HG03175 (cell line): ENCODE results near the gene ACOX3.
"Not testable (repeated sequence)": the region's sequence is repeated elsewhere in the genome, so short reads cannot be mapped to it uniquely, and the experiment has no call there.

Source experiments
- ATAC-seq: cut with Tn5 transposase; IDR thresholded peaks from one replicate; pipeline ENCODE4 v1.9.1; 2021; ENCODE audit warnings: mild to moderate bottlenecking, moderate library complexity; ENCODE audit not compliant: unreplicated experiment

The ACOX3 gene

DNA sequence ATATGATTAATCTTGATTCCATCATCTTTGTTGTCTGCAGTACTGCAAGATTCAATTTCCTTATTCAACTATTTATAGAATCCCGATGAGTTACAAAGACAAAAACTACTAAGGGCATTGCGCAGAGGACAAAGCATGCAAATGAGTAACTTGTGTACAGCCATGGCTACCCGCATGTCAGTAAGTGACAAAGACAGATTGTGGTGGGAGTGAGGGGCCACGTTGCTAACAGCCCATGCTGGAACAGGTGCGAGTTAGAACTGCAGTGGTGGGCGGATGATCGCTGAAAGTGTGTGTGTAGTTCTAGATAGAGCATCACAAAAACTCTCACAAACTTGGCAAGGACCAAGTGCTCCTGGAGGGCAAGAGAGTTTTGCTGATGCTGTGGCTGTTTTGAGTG, 49.5 kb downstream of the ACOX3 start:
- no peak for ATAC-seq

DNA sequence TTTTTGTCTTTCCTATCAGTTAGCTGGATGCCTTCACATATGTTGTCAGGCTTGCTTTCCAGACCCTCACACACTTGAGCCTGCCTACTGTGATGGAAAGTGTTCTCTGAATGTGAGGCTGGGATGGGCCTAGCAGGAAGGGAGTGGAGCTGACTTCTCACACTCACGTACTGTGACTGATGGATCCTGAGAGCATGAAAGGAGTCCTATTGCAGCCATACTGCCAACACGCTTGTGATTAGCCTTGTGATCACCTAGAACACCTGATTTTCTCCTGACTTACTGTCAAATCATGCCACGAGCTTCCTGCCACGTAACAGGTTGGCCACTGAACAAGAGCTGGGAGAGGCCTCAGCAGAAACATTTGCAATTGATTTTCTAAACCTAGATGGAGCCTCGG, 49.9 kb downstream of the ACOX3 start:
- no peak for ATAC-seq

DNA sequence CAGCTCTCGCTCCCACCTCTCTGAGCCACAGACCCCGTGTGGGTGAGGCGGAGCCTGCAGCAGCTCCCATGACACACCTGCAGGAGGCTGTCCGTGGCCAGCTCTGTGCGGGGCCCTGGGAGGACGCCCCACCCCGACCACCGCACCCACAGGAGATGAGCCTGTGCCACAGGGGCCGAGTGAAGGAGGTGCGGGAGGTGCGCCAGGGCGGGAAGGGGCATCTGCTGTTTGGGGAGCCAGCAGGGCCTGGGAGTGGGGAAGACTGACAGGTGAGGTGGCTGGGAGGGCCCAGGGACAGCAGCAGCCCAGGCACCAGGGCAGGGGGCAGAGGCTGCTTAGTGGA, 52.0 kb downstream of the ACOX3 start:
- ATAC-seq, result no peak

DNA sequence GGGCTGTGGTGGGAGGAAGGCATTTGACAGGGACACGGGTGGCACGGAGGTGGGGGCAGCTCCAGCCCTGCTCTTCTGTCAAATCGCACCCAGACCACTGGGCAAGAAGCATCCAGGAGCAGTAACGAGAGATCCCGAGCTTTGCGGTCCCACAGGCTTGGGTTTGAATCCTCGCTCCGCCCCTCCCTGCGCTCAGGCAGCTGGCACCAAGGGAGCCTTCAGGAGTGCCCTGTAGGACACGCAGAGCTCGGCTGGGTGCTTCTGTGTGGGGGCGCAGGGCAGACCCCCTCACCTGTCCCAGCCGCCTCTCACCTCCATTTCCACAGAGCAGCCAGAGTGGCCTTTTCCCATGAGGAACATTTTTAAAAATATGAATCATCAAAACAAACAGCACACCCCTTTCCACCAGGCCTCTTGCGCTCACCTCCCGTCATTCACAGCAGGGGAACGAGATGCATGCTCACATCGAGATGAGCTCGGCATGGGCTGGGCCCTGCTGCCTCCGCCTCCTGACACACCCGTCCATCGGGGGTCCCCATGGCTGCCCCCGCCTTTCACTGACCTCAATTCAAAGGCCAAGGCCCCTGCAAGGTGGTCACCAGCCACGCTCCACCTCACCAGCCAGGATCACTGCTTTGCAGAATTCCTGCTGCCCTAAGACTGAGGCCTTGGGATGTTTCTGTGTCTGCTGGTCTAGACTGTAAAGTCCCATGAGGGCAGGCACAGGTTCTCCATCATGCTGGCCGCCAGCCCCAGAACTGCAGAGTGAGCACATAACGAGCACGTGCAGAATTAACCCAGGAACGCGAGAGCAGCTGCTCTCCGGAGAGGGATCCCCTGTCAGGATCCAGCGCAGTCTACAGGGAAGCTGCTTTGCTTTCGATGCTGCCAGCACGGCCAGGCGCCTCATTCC, 52.7 kb downstream of the ACOX3 start:
- ATAC-seq, result no peak

DNA sequence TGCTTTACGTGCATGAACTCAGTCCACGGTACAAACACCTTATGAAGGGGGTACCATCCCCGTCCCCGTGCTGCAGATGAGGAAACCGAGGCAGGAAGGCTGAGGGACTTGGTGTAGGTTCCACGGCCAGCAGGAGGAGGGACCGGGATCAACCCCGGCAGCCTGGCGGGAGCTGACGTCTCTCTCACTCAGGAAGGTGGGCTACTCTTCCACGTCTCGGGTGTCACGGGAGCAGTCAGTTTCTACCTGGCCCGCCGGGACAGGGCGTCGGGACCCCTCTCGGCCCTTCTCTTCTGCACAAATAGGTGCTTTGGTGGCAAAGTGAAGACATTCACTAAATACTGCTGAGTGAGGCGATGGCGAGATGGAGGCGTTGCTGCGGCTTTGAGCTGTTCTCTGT, 53.3 kb downstream of the ACOX3 start:
- ATAC-seq, result no peak

DNA sequence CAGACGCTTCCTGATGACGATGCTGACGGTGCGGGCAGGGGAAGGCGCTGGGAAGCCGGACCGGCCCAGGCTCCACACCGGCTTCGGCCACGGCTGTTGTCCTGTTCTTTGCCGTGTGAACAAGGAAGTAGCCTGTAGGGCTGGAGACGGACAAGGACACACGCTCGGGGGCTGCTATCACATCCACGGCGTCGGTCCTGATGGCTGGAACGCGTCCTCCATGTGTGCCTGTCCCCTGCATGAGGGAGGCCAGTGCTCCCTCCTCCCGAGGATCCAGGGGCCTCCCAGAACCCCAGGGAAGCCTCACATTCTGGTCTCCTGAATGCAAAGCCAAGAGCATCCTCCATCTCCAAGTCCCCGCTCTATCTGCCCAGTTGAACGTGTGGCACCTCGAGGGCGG, 53.8 kb downstream of the ACOX3 start:
- ATAC-seq, result no peak

DNA sequence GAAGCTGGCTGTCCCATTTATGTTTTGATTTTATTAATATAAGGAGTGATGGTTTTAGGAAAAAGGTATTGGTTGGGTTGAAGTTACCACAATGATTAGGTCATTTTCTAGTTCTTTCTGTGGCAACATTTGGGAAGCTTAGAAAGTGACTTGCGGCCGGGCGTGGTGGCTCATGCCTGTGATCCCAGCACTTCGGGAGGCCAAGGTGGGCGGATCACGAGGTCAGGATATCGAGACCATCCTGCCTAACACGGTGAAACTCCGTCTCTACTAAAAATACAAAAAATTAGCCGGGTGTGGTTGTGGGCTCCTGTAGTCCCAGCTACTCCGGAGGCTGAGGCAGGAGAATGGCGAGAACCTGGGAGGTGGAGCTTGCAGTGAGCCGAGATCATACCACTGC, 54.4 kb downstream of the ACOX3 start:
- ATAC-seq, result not testable (repeated sequence)

DNA sequence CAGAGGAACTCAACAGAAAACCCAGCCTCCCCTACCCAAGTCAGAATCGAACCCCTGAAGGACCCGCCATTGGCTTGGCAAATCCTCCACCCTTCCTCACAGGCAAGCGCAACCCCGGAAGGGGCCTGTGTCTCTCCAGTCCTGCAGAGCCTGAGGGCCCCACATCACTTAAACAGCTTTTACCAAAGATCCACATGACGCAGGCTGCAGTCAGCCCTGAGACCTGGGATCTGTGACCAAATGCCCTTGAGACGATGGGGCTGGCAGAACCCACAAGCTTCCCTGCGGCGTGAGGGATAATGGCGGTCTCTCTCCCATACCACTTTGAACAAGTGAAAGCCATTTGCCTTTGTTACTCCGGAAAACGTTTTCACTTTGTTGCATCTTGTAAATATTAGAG, 54.9 kb downstream of the ACOX3 start:
- ATAC-seq, result no peak

DNA sequence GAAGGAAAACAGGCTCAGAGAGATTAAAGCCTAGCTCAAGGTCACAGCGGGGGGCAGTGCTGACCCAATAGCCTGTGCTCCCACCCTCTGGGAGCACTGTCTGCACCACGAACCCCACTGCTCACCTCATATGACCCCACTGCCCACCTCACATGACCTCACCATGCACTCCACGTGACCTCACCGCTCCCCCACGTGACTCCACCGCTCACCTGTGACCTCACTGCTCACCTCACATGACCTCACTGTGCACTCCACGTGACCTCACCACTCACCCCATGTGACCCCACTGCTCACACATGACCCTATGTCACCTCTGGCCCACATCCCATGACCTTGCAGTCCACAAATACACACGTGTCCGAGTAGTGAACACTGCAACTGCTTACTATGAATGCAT, 55.4 kb downstream of the ACOX3 start:
- no peak for ATAC-seq

DNA sequence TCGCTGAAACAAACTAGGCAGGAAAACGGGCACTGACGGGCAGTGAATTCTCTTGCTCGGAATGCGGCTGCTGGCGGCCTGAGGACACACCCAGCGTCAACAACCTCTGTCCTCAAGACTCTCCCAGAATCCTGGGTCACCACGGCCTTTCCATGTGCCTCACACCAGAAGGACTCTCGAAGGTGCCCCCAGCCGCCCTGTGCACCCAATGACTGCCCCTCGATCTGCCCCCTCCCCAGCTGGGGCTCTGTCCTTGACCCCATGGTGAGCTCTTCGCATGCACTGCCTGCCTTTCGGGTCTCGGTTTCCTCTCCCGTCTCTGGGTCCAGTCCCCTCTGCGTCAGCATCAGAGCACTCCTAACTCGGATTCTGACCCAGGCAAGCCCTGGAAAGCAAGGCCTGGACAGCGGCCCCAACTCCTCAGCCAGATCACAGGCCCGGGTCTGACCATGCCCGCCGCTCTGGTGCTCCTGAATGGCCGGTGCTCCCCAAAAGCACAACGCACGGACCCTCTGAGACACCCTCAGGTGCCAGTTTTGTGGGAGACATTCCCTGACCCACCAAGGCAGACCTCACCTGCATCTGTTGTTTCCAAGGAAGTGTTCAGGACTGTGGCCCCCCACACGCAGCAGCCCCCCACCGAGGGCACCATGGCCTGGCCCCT, 56.0 kb downstream of the ACOX3 start:
- no peak for ATAC-seq

DNA sequence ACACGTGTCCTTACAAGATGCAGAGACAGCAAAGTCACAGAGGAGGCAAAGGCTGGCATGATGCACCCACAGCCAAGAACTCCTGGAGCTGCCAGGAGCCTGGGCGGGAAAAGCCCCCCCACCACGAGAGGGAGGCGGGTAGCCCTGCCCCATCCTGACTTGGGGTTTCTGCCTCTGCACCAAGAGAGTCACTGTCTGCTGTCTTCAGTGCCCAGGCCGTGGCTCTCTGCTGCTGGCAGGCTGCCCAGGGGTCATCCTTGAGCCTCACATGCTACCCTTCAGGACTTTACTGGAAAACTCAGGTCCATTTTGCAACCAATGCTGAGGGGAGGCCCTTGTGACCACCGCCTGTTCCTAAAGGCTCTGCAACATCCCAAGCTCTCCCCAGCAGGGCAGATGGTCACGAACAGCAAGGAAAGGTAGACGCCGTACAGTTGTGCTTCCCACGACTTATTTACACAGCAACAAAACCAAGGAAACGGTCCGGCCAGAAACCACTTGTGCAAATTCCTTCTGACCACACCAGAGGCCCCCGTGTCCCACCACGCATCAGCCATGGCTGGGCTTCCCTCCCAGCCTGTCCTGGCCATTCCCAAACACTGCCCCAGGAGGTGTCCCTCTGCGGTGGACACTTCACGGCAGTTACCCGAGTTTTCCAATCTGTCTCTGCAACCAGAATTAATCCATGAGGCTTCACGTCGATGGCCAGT, 56.9 kb downstream of the ACOX3 start:
- no peak for ATAC-seq

DNA sequence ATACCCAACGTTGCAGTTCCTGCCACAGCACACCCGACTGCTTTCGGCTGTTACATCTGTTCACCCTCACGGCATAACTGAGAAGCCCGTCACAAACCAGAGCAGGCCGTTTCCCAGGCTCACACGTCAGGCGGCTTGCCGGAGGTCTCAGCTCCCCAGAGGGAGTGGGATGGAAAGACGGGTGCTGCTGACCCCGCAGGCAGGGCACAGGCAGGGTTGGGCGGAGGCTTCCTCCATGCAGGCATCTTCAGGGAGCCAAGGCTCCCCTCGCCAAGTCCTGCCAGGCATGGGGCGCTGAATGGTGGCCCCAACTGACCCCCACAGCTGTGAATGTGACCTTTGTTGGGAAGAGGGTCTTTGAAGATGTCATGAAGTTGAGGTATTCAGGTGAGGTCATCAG, 57.5 kb downstream of the ACOX3 start:
- ATAC-seq, result no peak

DNA sequence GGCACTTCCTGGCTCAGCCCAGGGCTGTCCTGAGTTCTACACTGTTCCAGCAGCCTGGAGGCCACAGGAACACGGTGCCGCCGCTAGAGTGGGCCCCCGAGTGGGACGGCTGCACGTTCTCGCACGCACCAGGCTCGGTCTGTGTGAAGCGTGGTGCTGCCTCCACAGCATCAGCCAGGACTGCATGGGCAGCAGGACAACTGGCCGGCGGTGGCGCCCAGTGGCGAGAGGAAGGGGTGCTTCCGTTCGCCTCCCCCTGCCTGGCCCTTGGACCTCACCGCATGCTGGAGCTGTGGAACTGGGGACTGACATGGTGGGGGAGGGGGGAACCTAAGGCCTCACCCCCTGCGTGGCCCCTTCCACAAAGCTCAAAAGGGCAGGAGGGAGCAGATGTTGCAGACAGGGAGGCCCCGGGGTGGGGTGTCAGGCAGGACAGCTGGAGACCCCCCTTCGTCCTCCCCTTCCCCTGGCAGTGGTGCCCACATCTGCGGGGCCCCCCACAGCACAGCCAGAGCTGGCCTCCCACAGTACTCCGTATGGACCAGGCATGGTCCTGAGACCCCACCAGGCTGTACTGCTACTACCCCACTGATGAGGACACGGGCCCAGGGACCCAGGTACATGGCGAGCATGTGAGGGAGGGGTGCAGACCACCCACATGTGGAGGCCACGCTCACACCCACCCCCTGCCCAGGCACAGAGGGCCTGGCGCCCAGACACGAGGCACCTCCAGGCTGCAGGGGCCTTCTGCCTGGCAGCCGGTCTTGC, 58.5 kb downstream of the ACOX3 start:
- no peak for ATAC-seq

DNA sequence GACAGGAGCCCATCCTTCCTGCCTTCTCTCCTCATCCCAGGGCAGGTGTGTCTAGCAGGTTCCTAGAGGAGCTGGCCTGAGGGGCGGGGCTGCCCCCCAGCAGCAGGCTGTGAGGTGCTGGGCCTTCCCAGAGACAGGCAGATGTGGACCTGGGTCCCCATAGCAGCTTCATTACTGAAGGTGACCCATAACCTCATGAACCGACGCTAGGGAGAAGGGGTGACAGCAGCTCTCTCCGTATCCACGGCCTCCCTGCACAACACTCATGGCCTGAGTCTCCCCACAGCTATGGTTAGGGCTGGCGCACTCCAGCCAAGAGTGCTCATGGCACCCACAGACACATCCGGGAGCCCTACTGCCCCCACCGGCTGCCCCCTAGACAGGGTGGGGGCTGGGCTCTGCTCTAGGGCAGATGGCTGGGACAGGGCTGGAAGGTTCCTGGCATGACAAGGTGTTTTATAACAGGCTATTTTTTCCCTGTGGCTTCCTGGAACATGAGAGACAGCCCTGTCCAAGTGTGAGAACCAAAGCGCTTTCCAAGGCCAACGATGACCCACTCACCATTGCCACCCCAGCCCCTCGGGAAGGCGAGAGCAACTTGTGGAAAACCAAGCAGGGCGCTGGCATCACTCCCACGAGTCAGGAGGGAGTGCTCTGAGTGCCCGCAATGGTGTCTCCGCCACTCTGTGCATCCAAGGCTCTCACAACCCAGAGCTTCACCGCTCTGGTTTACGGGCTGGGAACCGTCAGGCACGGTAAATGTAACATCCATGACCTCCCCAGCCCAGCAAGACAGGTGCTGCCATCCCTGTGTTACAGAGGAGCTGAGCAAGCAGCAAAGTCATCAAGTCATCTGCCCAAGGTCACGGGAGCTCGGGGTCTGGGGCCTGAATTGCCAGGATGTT, 59.8 kb downstream of the ACOX3 start:
- ATAC-seq, result no peak

DNA sequence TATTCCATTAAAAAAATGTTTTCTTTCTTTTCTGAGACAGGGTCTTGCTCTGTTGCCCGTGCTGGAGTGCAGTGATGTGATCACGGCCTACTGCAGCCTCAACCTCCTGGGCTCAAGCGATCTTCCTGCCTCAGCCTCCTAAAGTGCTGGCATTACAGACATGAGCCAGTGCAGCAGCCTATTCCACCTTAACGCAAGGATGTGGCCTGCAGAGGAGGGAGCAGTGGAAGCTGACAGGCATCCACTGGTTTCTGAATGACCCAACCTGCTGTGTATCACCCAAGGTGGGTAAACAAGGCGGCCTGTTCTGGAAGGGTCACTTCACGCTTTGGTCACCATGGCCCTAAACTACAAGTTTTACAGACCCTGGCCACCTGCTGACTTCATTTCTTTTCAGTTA, 60.8 kb downstream of the ACOX3 start:
- ATAC-seq, result no peak

DNA sequence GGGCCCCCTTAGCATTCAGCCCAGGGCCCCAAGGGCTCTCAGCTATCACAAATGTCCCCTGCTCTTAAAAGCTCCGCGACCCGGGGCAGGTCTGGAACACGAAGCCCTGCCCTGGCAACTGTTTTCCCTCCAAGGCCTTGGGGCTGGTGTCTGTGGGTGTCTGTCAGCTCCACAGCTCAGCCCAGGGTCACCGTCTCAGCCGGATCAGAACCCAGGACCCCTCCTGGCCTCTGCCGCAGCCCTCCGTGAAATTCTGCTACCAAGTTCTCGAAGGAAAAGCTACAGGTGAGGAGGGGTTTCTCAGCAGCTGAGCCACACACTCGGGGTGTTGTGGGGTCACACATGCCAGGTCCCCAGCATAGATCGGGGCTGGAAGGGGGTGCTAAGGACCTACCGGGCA, 61.2 kb downstream of the ACOX3 start:
- ATAC-seq, result no peak

DNA sequence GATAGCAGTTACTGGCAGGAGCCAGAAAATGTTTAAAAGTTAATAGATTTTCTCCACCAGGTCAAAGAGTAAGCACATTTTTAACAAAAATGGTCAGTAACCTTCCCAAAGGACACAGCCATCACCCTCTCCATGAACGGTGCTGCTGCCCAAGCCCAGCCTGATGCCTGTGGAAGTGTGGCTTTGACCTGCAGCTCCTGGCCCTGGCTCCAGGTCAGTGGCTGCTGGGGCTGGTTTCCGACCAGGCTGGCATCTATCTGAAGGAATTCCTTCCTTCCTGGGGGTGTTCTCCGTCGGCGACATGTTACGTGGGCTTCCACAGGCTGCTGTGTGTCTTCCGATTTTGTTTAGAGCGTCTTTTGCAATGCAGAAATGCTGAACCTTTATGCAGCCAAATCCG, 61.7 kb downstream of the ACOX3 start:
- no peak for ATAC-seq

DNA sequence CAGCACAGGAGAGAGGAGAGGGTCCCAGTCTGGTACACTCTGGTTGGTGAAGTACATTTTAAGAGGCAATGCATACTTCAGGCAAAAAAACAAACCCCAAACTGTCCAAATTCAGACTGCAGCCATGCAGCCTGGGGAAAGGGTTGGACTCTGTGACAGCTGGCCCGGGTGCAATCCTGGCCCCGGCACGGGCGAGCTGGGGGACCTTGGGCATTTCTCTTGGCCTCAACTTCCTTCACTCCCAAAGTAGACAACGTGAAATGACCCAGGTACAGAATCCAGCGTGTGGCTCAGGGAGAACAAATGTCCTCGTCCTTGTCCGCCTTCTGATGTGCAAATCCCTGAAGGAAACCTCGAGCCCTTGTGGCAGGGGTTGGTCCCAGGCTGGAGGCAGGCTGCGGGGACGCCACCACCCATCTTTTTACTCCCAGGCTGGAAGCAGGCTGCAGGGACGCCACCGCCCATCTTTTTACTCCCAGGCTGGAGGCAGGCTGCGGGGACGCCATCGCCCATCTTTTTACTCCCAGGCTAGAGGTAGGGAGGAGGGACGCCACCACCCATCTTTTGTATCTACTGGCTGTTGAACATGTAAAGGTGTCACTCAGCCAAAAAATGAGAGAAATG, 62.3 kb downstream of the ACOX3 start:
- ATAC-seq, result no peak
